Activated CD8-positive, alpha-beta memory T cell treated with anti-CD3 and anti-CD28 coated beads, Interleukin-2, amount 50 U/mL, for 1 hour (primary cell): ENCODE results near the gene COX7A2.

ENCODE experiments used
- DNase-seq: peaks from one replicate; pipeline ENCODE4 v3.0.0-alpha.2; 2020; ENCODE audit errors: extremely low read depth

Gene COX7A2

GRCh38 chr6:75220357-75220756 is 23.2 kb downstream of the COX7A2 start:
- DNase-seq, result no peak

GRCh38 chr6:75219263-75219662 is 24.3 kb downstream of the COX7A2 start:
- DNase-seq, result no peak

- no peak for DNase-seq
These were observed 26.4 kb downstream of the COX7A2 start for GRCh38 chr6:75217193-75217592.

- DNase-seq, result no peak
These were observed 28.3 kb downstream of the COX7A2 start for GRCh38 chr6:75215291-75215690.

- no peak for DNase-seq
These were observed 29.9 kb downstream of the COX7A2 start for GRCh38 chr6:75213732-75214131.

GRCh38 chr6:75213112-75213511 is 30.5 kb downstream of the COX7A2 start:
- no peak for DNase-seq

GRCh38 chr6:75211920-75212590 is 31.5 kb downstream of the COX7A2 start:
- DNase-seq, result no peak

- DNase-seq, result peak; percentile 29
These were observed 32.5 kb downstream of the COX7A2 start for GRCh38 chr6:75210885-75211739.

- no peak for DNase-seq
These were observed 34.3 kb downstream of the COX7A2 start for GRCh38 chr6:75209184-75209723.

GRCh38 chr6:75208298-75209183 is 35.1 kb downstream of the COX7A2 start:
- DNase-seq, result peak; percentile 33

GRCh38 chr6:75206576-75207342 is 36.8 kb downstream of the COX7A2 start:
- no peak for DNase-seq

GRCh38 chr6:75205776-75206575 is 37.6 kb downstream of the COX7A2 start, which contains the start of gene COL12A1:
Gene COL12A1, minus strand, starts transcription at chr6:75206053. Its CDS starts 3,261 bp downstream, at chr6:75202792.
- no peak for DNase-seq

GRCh38 chr6:75204959-75205775 is 38.4 kb downstream of the COX7A2 start:
- DNase-seq, result no peak

GRCh38 chr6:75204217-75204958 is 39.2 kb downstream of the COX7A2 start:
- no peak for DNase-seq

- DNase-seq, result no peak
These were observed 39.9 kb downstream of the COX7A2 start for GRCh38 chr6:75203721-75204120.

GRCh38 chr6:75202676-75203131 is 40.9 kb downstream of the COX7A2 start:
- DNase-seq, result no peak

- DNase-seq, result no peak
These were observed 41.5 kb downstream of the COX7A2 start for GRCh38 chr6:75201901-75202672.

GRCh38 chr6:75201021-75201420 is 42.6 kb downstream of the COX7A2 start:
- no peak for DNase-seq
